ENCODE data around the gene TMEM167B. TPM values are rescaled to one million over a fixed set of nuclear protein-coding genes. Genes with fewer than 3 reads are reported as not detected.
A peak's percentile ranks its signal among the peaks of the same experiment; 100 is the strongest.

The TMEM167B gene
- total RNA-seq, 1 donor from 2014 or later: 27.1 TPM

- TF ChIP-seq CTCF (IDR thresholded peaks at IDR 0.05; ENCODE audit: unreplicated experiment): no peak
- Mint-ChIP-seq H3K27ac (peak overlapping the region; percentile 87), H3K4me3 (ENCODE audit: low read depth) (peak overlapping the region; percentile 86), H3K9me3 (ENCODE audit: low read depth) (no peaks in the 10 kb centered on the region), H3K4me1 (ENCODE audit: low read depth) (peaks cover 16% of the 10 kb centered on the region), H3K27me3 (no peaks in the 10 kb centered on the region), H3K36me3 (ENCODE audit: insufficient read depth) (peaks cover 13% of the 10 kb centered on the region)
- DNase-seq (ENCODE audit: low spot score, unreplicated experiment): no peak
These were observed 1.3 kb downstream of the TMEM167B start for GRCh38 chr1:109091839-109092193.

GRCh38 chr1:109094377-109094803, 3.8 kb downstream of the TMEM167B start:
- no peak overlapping the region for H3K4me3 Mint-ChIP-seq (ENCODE audit: low read depth)

GRCh38 chr1:109094871-109095270, 4.3 kb downstream of the TMEM167B start:
- H3K36me3 Mint-ChIP-seq (ENCODE audit: insufficient read depth): peaks cover 6% of the 10 kb centered on the region
- H3K27me3 Mint-ChIP-seq: no peaks in the 10 kb centered on the region
- peaks cover 16% of the 10 kb centered on the region for H3K4me1 Mint-ChIP-seq (ENCODE audit: low read depth)
- no peak overlapping the region for H3K4me3 Mint-ChIP-seq (ENCODE audit: low read depth)
- DNase-seq (ENCODE audit: low spot score, unreplicated experiment): no peak
- no peak for TF ChIP-seq CTCF (IDR thresholded peaks at IDR 0.05; ENCODE audit: unreplicated experiment)
- H3K9me3 Mint-ChIP-seq (ENCODE audit: low read depth): no peaks in the 10 kb centered on the region
- no peak overlapping the region for H3K27ac Mint-ChIP-seq

More at GRCh38 chr1:109094377-109094803, 3.8 kb downstream of the TMEM167B start:
- no peak for TF ChIP-seq CTCF (IDR thresholded peaks at IDR 0.05; ENCODE audit: unreplicated experiment)
- H3K4me1 Mint-ChIP-seq (ENCODE audit: low read depth): peaks cover 16% of the 10 kb centered on the region
- H3K36me3 Mint-ChIP-seq (ENCODE audit: insufficient read depth): peaks cover 8% of the 10 kb centered on the region
- no peaks in the 10 kb centered on the region for H3K27me3 Mint-ChIP-seq
- H3K27ac Mint-ChIP-seq: no peak overlapping the region
- DNase-seq (ENCODE audit: low spot score, unreplicated experiment): no peak
- no peaks in the 10 kb centered on the region for H3K9me3 Mint-ChIP-seq (ENCODE audit: low read depth)

GRCh38 chr1:109095631-109096030, 5.1 kb downstream of the TMEM167B start:
- H3K27ac Mint-ChIP-seq: no peak overlapping the region
- H3K4me3 Mint-ChIP-seq (ENCODE audit: low read depth): no peak overlapping the region
- H3K27me3 Mint-ChIP-seq: no peaks in the 10 kb centered on the region
- H3K36me3 Mint-ChIP-seq (ENCODE audit: insufficient read depth): peaks cover 8% of the 10 kb centered on the region
- H3K4me1 Mint-ChIP-seq (ENCODE audit: low read depth): peaks cover 18% of the 10 kb centered on the region
- no peak for TF ChIP-seq CTCF (IDR thresholded peaks at IDR 0.05; ENCODE audit: unreplicated experiment)
- no peak for DNase-seq (ENCODE audit: low spot score, unreplicated experiment)
- no peaks in the 10 kb centered on the region for H3K9me3 Mint-ChIP-seq (ENCODE audit: low read depth)

GRCh38 chr1:109096120-109096519, 5.6 kb downstream of the TMEM167B start:
- H3K4me1 Mint-ChIP-seq (ENCODE audit: low read depth): peaks cover 16% of the 10 kb centered on the region
- no peak for DNase-seq (ENCODE audit: low spot score, unreplicated experiment)
- no peaks in the 10 kb centered on the region for H3K9me3 Mint-ChIP-seq (ENCODE audit: low read depth)
- TF ChIP-seq CTCF (IDR thresholded peaks at IDR 0.05; ENCODE audit: unreplicated experiment): no peak
- H3K27me3 Mint-ChIP-seq: no peaks in the 10 kb centered on the region
- H3K4me3 Mint-ChIP-seq (ENCODE audit: low read depth): no peak overlapping the region
- H3K27ac Mint-ChIP-seq: peak overlapping the region; percentile 41
- peaks cover 8% of the 10 kb centered on the region for H3K36me3 Mint-ChIP-seq (ENCODE audit: insufficient read depth)

Data from progenitor cell of endocrine pancreas (in vitro differentiated cells).